Endothelial cell of hepatic sinusoid (primary cell): ENCODE measurements around the gene JAKMIP1.

Source experiments
- in situ Hi-C: cut with HindIII; loops from 2 replicates; pipeline ENCODE4 v1.10.0; 2017; ENCODE audit warnings: low sequenced_read_pairs

The JAKMIP1 gene

DNA sequence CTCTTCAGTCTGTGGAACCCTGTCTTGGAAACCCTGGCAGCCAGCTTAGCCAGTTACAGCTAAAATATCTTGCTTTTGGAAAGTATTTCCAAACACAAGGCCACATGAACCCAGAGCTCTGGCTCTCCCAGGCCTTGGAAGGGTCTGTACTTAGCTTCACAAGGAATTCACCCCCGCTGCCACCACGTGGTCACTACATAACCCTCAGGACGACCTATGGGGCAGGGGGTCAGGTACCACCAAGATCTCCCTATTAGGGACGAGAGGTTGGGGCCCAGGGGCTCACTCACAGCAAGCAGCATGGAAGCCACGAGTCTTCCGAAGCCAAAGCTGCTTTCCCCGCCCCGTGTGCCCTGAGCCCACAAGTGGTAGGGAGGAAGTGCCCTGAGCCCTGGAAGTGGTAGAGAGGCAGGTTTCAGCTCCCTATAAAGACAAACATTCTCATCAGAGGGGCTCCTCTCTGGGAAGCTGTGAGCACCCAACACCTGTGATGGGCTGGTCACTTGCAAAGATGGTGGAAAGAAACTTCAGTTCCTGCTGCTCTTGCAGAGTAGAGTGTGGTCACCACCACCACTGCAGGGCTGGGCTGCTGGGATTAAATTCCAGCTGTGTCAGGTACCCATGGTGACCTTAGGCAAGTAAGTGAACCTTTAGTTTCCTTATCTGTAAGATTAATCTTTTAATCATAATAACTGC, 4.7 kb upstream of the JAKMIP1 start:
- in situ Hi-C loops, result no loop called here

DNA sequence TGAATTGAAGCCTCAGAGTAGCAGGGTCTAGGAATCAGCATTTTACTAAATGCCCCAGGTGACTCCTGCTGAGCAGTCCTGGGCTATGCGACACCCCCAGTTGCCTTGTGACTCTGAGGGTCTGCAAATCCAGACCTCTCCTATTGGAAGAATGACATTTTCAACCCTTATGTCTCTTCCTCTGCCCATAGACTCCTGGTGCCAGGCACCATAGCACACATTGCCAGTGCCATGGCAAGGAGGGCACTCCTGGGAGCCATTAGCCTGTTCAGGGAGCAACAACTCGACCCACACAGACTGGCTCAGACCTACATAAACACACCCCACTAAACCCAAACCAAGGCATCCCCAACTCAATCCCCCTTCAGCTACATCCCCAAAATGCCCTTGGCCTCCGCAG, 3.7 kb upstream of the JAKMIP1 start:
- in situ Hi-C loops, result no loop called here

DNA sequence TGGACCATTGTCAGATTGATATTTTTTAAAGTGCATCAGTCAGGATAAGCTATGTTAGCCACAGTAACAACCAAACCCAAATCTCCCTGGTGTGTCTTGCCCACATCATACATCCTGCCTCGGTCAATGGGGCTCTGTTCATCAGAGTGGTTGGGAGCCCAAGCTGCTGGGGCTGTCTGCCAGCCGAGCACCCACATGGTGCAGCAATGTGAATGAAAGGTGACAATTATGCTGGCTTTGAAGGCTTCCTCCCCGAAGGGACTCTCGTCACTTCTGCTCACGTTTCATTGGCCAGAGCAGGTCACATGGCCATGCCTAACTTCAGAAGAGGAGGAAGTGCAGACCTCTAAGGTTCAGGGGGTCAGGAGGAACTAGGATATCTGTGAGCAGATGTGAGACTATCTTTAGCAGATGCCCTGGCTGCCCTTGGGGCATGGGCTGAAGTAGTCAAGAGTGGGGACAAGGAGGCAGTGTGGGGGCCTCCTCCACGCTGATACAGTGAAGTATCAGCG, 1.3 kb upstream of the JAKMIP1 start:
- in situ Hi-C loops, result no loop called here

DNA sequence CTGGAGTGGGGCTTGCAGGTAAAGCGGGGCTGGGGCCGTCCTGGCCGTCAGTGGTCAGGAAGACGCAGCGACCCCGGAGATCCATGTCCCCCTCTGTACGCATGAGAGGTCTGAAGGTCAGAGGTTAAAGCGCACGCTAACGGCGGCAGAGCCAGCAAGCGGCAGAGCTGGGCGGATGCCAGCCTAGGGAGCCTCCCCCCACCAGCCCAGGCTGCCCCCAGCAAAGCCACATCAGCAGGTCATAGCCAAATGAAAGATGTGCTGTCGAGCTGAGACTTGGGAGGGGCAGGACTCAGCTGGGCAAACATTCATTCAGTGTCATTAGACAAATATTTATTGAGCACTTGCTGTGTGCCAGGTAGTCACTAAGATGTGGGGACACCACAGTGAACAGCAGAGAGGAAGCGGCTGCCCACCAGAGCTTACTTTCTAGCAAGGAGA, 593 bp upstream of the JAKMIP1 start:
- in situ Hi-C loops, result no loop called here

DNA sequence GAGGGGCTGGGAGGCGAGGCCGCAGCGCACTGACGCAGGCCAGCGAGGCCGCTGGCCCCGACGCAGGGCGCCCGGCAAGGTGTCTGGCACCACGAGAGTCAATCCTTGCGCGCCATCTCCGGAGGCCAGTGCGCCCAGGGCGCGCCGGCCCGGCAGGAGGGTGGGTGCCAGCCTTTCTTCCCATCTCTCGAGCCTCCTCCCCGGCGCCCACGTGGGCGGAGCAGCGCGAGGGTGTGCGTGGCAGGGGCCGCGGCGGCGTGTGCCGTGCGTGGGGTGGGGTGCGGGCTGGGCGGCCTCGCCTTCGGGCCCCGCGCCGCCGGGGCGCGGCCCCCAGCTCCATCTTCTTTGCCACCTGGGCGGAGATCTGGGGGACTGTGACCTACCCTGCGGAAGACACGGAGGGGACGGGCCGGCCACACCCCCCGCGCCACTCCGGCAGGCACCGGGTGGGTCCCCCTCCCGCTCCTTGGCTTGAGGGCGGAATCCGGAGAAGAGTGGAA, 877 bp downstream of the JAKMIP1 start:
- in situ Hi-C loops, result no loop called here

DNA sequence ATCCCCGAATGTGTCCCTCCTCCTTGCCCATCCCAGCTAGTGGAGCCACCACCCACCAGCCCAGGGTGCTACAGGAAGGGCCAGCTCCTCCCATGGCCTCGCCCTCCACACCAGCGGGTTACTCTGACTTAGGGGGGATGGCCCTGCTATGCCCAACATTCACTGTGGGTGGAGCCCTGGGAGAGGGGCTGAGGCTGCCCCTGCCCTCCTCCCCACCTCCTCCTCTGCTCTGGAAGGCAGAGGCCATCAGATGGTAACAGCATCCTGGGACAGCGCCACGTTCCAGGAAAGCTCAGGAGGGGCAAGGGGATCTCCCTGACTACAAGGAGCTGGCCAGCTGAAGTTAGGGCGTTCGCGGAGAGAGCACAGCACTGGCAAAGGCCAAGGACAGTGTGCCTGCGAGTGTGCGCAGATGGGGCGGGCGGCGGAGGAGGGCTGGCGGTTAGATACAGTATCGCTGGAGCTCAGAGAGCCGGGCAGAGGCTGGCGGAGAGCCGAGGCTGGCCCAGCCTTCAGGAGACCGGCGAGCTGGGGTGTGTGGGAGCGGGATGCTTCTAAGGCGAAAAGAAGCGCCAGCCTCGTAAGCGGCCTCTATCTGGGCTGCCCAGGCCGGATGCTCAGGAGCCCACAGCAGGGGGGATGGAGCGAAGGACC, 1.5 kb downstream of the JAKMIP1 start:
- in situ Hi-C loops, result no loop called here

DNA sequence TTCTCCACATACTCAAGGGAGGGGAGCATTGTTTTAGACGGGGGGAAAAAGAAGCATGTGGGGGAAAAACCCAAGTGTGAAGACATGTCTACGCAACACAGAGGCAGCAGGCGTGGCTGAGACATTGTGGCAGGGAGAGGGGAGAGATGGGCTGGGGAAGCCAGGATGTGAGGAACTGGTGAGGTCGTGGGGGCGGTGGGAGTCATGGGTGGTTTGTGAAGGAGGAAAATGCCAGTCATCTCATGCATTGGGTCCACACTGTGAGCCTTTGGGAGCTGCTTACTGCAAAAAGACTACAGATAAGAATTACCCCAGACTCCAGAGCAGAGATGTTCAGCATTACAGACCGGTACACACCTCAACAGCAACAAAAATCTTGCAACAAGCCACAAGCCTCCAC, 2.1 kb downstream of the JAKMIP1 start:
- in situ Hi-C loops, result no loop called here

DNA sequence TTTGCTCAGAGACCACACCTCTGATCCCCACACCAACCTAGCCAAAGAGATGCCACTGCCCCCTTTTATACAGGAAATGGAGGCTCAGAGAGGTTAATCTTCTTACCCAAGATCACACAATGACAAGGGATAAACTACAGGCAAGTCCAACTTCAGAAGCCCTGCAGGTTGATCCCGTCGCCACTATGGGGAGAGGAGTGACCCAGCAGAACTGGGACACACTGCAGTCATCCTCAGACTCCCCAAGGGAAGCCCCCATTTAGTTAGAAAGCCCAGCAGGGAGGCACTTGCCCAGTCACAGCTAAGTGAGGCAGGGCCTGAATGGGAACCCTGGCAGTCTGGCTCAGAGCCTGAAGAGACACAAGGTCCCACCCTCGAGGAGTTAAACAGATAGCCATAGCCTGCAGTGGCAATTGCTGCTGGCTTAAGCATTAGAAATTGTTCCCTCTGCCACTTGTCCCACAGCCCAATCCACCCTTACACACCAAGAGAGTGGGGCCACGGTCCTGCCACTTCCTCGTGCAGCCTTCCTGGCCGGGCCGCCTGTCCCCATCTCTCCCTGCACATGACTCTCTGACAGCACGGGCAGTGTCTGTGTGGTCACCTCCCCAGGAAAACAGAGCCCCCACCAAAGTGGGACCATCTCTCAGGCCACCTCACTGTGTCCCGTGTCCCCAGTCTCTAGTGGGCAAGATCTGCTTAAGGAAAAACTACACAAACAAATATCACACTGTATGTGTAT, 2.7 kb downstream of the JAKMIP1 start:
- in situ Hi-C loops, result no loop called here

DNA sequence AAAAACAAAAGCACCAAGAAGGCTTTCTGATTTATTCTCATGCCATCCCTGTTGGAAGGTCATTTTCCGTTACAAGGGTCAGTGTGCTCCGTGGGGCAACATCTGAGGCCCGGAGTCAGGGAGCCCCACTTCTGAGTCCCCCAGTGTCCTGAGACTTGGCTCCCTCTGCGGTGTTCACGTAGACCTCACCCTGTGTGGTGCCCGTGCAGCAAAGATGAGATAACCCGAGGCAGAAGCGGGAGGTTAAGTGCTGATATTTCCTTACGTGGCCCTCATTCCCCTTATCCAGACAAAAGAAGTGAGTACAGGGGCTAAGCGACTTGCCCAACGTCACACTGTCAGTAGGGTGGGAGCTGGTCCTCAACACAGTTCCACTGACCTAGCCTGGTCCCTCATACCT, 3.5 kb downstream of the JAKMIP1 start:
- in situ Hi-C loops, result no loop called here

DNA sequence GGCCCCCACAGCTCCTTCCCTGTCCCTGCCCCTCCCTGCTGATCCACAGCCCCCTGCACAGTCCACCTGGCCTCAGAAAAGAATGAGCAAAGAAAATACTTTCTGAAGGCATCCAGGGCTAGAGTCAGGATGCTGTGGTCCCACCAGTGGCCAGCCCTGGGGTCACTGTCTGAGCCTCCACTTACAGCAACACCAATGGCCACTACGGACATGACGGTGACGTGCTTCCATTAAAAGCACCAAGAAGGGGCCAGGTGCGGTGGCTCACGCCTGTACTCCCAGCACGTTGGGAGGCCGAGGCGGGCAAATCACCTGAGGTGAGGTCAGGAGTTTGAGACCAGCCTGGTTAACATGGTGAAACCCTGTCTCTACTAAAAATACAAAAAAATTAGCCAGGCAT, 4.0 kb downstream of the JAKMIP1 start:
- in situ Hi-C loops, result no loop called here

DNA sequence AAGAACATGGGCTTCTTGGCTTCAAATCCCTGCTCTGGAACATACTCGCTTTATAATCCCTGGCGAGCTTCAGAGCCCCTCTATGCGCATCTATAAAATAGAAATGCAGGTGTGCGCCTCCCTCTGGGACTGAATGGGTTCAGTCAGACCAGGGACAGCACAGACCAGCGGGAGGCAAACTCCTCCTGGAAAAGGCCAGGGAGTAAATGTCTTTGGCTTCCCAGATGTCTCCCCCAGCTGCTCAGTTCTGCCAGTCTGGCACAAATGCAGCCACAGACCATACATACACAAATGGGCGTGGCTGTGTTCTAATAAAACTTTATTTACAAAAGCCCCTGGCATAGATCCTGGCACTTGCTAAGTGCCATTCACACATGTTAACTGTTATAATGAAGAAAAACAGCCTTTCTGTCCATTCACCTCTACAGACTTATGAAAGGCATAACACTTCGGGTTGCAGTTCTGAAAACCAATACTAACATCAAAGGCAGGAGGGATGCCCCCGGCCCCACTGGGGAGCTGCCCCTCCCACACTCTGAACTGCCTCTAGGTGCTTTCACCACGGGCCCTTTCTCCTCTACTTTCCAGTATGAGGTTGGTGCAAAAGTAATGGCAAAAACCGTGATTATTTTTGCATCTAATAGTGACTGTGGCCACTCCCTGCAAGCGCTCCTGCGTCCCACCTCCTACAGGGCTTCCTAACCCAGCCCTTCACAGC, 4.6 kb downstream of the JAKMIP1 start:
- in situ Hi-C loops, result no loop called here

DNA sequence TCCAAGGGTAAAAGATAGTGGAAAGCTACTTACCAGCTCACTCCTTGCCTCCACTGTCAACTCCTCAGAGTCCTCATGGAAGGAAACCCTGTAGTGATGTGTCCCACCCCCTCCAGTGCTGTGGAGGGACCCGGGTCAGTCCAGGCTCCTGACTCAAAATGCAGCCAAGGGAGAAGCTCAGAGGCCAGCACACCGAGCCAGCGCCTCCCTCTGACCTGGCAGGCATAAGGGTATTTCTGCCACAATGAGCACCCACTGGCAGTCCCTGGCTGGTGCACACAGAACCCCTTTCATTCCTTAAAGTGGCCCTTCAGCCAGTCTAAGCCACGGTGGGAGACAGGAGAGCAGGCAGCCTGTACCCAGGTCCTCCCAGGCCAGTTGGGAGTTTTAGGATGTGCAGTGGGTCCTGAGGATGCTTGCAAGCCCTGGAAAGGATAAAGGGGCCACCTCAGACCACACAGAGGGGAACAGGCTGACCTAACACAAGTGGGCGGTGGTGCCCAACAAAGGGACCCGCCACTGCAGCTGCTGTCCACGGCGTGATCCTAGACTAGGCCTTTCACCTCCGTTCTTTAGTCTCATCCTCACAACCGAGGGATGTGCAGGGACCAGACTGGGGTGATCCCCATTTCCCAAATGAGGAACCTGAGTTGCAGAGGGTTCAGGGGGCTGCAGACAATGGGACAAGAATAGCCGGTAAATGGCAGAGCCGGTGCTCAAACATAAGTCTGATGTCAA, 5.7 kb downstream of the JAKMIP1 start:
- in situ Hi-C loops, result no loop called here

DNA sequence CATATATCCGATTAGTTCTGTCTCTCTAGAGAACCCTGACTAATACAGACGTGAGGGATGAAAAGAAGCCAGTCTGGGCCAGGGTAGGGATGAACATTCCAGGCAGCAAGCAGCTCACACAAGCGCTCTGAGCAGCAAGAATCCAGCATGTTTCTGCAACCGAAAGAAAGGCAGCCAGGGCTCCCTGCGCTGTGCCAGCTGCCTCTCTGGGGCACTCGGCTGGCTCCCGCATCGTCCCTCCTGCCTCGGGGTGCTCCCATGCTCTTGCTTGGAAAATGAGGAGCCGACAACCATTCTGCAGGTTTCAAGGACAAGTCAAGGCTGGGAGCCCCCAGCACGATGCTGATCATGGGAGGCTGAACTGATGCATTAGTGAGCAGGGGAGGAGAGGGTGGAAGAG, 7.0 kb downstream of the JAKMIP1 start:
- in situ Hi-C loops, result no loop called here

DNA sequence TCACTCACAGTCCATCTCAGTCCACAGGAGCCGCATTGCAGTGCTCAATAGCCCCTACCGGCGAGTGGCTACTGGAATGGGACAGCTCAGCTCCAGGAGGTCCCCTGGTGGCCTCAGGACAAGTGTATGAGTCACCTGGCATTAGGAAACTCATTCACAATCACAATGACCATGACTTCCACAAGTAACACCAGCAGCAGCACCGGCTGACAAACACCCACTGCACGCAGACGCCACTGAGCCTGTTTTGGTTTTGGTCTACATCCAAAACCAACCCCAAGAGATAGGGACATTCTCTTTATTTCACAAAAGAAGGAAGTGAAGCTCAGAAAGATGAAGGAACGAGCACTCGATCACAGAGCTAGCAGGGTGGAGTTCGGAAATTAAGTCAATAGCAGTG, 8.1 kb downstream of the JAKMIP1 start:
- in situ Hi-C loops, result no loop called here

DNA sequence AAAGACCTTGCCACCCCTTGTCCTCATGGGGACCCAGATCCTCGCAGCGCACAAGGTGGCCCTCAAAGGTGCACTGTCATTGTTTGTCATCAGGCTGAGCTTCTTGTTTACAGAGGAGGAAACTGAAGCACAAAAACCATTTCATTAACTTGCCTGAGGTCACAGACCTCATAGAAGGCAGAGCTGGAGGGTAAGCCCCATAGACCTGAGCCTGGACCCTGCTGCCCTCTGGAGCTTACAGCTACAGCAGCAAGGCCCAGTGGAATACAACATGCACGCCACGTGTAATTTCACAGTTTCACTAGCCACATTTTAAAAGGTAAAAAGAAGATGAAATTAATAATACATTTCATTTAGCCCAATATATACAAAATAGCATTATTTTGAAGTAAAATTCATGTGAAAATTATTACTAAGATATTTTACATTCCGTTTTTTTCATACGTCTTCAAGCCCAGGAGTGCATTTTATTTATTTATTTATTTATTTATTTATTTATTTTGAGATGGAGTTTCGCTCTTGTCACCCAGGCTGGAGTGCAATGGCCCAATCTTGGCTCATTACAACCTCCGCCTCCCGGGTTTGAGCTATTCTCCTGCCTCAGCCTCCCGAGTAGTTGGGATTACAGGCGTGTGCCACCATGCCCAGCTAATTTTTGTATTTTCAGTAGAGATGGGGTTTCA, 8.8 kb downstream of the JAKMIP1 start:
- in situ Hi-C loops, result no loop called here

DNA sequence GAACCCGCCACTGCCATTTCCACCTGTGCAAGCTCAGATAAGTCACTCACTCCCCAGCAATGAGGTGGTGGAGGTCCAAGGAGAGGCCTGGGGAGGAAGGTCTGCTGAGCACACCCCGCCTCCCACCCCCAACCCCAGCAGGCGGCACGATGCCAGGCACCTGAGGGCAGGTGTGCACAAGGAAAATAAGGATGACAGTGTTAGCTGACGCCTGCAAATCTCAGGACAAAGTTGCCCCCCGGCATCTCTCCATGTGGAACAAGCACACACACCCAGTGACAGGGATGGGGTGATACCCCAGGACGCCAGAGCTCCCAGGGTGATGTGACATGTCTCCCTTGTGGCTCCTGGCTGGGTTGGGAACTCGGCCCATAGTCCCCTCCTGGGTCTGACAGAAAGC, 9.9 kb downstream of the JAKMIP1 start:
- in situ Hi-C loops, result no loop called here

DNA sequence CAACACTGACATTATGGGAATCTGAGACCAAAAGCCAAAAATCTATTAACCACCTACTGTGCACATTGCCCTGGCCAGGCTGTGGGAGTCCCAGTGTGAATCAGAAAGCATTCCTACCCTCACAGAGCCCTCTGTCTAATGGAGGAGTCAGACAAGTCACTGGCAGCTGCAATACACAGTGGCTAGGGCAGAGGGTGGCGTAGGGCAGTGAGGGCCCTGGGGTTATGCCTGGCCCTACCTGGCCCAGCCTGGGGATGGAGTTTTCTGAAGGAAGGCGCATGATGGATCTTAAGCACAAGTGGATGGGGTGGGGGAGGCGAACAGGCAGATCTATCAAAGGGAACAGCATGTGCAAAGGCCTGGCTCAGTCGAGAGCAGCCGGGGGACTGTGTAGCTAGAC, 10.8 kb downstream of the JAKMIP1 start:
- in situ Hi-C loops, result no loop called here

DNA sequence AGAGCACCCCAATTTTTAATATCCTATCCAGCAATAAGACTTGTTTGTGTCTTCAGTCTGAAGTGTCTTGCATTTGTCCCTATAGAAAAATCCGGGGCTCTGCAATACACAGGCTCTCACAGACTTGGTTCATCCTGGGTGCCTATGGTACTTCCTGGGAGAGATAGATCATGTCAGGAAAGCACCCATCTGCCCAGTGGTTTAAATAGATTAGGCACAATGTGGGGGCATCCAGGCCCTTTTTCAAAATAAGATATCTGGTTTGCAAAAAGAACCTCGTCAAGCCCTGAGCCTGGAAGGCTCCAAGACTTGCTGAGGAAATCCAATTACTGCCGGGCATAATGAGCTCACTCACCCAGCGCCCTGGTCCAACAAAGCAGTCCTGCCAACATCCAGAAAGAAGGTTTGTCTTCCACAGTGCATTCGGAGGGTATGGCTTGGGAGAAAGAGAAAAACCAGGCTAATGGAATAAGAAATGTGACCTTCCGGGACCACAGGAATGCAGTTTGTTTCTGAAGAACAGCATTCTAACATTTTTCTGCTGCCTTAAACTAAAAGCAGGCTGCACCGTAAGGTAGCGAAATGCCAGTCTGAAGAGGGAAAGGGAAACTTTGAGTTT, 11.6 kb downstream of the JAKMIP1 start:
- in situ Hi-C loops, result no loop called here

DNA sequence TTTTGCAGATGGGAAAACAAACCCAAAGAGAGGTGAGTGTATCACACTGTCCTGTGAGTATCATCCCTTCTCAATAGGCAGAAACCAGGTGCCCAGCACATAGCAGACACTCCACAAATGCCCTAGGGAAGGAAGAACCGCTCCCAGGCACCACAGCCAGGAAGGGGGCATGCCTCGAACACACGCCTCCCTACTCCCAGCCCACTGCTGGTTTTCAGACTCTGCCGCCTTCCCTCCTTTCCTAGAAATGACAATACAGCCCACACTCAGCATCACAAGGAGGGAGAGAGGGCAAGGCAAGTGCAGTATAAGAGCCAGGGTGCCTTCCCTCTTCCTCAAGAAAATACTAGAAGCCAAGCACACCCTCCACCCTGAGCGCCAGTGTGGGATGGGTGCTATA, 16.2 kb downstream of the JAKMIP1 start:
- in situ Hi-C loops, result no loop called here
